GM12878 (cell line): Measurements from ENCODE around the gene ELOVL5.

Experiments used
- CTCF ChIP-seq, 3 experiments: IDR thresholded peaks in 2 of 3; conservative IDR thresholded peaks in 1 of 3; 2 replicates each; pipeline ENCODE4 v1.5.1; 2011; ENCODE audit warnings: low read depth in 3 of 3, low read length in 3 of 3, mild to moderate bottlenecking in 3 of 3, control low read depth in 2 of 3, moderate library complexity in 2 of 3, inconsistent platforms in 1 of 3, mixed read lengths in 1 of 3; ENCODE audit not compliant: control insufficient read depth in 2 of 3, insufficient read depth in 1 of 3; ENCODE audit errors: extremely low read depth in 1 of 3
- FOXK2 ChIP-seq: fragments of 450-650 bp; IDR thresholded peaks from 2 replicates; pipeline ENCODE4 v1.6.1; 2017; ENCODE audit warnings: mild to moderate bottlenecking, moderate library complexity
- ZBTB11 ChIP-seq: fragments of 450-650 bp; formaldehyde crosslinking; IDR thresholded peaks from 2 replicates; pipeline ENCODE4 v1.5.0; 2022; ENCODE audit warnings: mild to moderate bottlenecking, missing genetic modification characterization
- ZNF24 ChIP-seq: fragments of 450-650 bp; IDR thresholded peaks from 2 replicates; pipeline ENCODE4 v1.6.1; 2017; ENCODE audit warnings: antibody characterized with exemption, mild to moderate bottlenecking
- ZNF592 ChIP-seq: fragments of 450-650 bp; IDR thresholded peaks from 2 replicates; pipeline ENCODE4 v1.6.1; 2017; ENCODE audit warnings: mild to moderate bottlenecking, moderate library complexity

GRCh38 chr6:53397283-53397682, 48.5 kb upstream of the ELOVL5 start:
- TF ChIP-seq CTCF (IDR thresholded peaks at IDR 0.05 in 2 of 3, conservative IDR thresholded peaks at IDR 0.05 in 1 of 3; ENCODE audit: control insufficient read depth in 2 of 3, extremely low read depth in 1 of 3, insufficient read depth in 1 of 3, low read depth in 3 of 3, low read length in 3 of 3) (no peak), FOXK2 (no peak), ZNF24 (no peak), ZNF592 (no peak), ZBTB11 (CRISPR knock-in tag) (no peak)
